IgD-negative memory B cell (primary cell): ENCODE measurements around the gene WDR18. TPM values are rescaled to one million over a fixed set of nuclear protein-coding genes. Genes with fewer than 3 reads are reported as not detected.

Source experiments
- H3K27ac Mint-ChIP-seq, 3 donors: one replicate each; pipeline ENCODE4 v1.8.0; 2020 to 2022; ENCODE audit warnings: mild to moderate bottlenecking in 3 of 3, mixed read lengths in 3 of 3, moderate library complexity in 1 of 3
- H3K27me3 Mint-ChIP-seq: one replicate; pipeline ENCODE4 v1.8.0; 2021; ENCODE audit warnings: mixed read lengths
- H3K36me3 Mint-ChIP-seq: one replicate; pipeline ENCODE4 v1.8.0; 2020; ENCODE audit warnings: mild to moderate bottlenecking, mixed read lengths
- H3K4me1 Mint-ChIP-seq, 3 donors: one replicate each; pipeline ENCODE4 v1.8.0; 2020 to 2022; ENCODE audit warnings: mixed read lengths in 3 of 3, mild to moderate bottlenecking in 1 of 3
- H3K4me3 Mint-ChIP-seq, 4 donors: one replicate each; pipeline ENCODE4 v1.8.0; 2020 to 2022; ENCODE audit warnings: mild to moderate bottlenecking in 4 of 4, mixed read lengths in 4 of 4, moderate library complexity in 3 of 4
- H3K9me3 Mint-ChIP-seq, 3 donors: one replicate each; pipeline ENCODE4 v1.8.0; 2020 to 2021; ENCODE audit warnings: mixed read lengths in 3 of 3, mild to moderate bottlenecking in 1 of 3
- polyA plus RNA-seq: library from polyadenylated mRNA; unstranded; fragments of 300-500 nt; fragmentation: Illumina TruSeq; gene quantifications from one replicate; pipeline ENCODE4 v1.2.3, GENCODE V29; 2021

Gene WDR18
- polyA plus RNA-seq, 1 donor from 2014 or later = 53.4 TPM

DNA sequence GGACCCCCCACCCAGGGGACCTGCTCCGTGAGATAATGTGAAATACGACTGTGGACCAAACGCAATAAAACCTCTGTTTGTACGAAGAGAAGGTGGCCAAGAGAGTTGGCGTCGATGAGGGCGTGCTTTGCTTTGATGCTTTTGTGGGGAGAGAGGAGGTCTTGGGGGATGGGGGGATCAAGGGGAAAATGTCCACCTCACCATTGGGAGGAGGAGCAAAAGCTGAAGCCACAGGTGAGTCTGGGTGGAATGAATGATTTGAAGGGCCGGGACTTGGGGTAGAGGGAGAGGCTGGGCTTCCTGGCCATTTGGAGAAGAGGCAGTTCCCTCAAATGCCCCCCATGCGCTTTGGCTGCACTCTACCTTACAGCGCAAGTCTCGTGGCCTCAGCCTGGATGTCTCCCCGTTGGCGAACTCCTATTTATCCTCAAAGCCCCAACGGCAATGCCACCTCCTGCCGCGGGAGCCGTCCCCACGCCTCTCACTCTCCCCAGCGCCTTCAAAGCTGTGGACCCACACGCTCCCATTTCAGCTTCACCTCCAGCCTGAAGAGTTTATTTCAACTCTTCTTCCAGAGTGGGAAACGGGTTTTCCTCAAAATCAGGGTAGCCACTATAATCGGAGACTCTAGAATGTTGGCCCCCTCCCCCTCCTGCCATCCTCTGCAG, 55.0 kb downstream of the WDR18 start:
- peaks cover 22 to 33% (median 24%) of the 10 kb centered on the region in 3 donors for H3K4me1 Mint-ChIP-seq
- H3K27me3 Mint-ChIP-seq = no peaks in the 10 kb centered on the region
- peak overlapping the region; percentile 93 to 99 (median 98) for H3K4me3 Mint-ChIP-seq
- H3K9me3 Mint-ChIP-seq = peaks cover 0 to 2% (median 0%) of the 10 kb centered on the region in 3 donors
- peak overlapping the region; percentile 99 to 100 (median 99) for H3K27ac Mint-ChIP-seq
- H3K36me3 Mint-ChIP-seq = peaks cover 2% of the 10 kb centered on the region

DNA sequence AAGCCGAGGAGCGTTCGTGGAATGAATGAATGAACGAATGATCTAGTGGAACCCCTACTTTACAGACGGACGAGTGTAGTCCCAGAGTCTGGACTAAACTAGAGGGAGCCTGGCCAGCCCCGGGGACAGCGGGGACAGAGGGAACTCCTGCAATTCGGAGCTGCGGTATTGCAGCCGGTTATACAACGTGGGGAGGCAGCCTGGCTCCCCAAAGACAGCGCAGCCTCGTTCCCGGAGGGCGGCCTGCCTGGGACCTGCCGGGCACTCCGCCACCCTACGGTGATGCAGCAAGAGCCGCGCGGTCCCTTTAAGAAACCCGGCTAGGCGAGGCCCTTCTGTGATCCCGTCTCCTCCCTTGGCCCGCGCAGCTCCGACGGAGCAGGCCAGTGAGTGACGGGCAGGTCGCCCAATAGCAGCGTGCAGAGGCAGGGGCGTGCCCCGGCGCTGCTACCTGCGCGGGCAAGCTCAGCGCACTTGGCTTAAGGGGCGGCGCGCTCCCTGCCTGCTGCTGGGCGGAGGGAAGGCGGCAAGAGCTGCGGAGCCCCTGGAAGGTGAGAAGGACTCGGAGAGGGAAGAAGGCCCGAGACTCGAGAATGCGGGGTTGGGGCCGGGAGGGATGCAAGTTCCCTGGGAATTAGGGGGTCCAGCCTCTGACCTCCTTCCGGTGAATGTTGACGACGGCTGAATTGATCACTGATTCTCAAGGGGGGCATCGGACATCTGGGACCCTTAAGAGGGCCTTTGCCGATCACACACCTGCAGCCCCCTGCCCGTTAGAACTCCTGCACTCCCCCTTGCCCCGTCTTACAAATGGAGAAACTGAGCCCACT, 55.7 kb downstream of the WDR18 start, which contains the start of gene ABCA7:
Gene ABCA7, plus strand, starts transcription at position 462 of the 830 bp plus-strand sequence. CDS start 1,255 bp downstream, outside the sequence.
- peaks cover 2% of the 10 kb centered on the region for H3K36me3 Mint-ChIP-seq
- H3K4me3 Mint-ChIP-seq = peak within 1 kb of the TSS; percentile 93 to 99 (median 98)

GRCh38 chr19:1040476-1041271, 56.5 kb downstream of the WDR18 start:
- Mint-ChIP-seq H3K4me3 (peak overlapping the region; percentile 93 to 99 (median 98)), H3K36me3 (peaks cover 3% of the 10 kb centered on the region), H3K9me3 (peaks cover 0 to 2% (median 0%) of the 10 kb centered on the region in 3 donors), H3K4me1 (peaks cover 26 to 39% (median 26%) of the 10 kb centered on the region in 3 donors), H3K27me3 (no peaks in the 10 kb centered on the region), H3K27ac (peak overlapping the region; percentile 86 to 100 (median 89))

More for the DNA sequence above, 55.7 kb downstream of the WDR18 start, which contains the start of gene ABCA7:
- H3K4me1 Mint-ChIP-seq = peaks cover 22 to 33% (median 24%) of the 10 kb centered on the region in 3 donors
- peaks cover 0 to 2% (median 0%) of the 10 kb centered on the region in 3 donors for H3K9me3 Mint-ChIP-seq
- H3K27ac Mint-ChIP-seq = peak within 1 kb of the TSS; percentile 99 to 100 (median 99)
- no peaks in the 10 kb centered on the region for H3K27me3 Mint-ChIP-seq

DNA sequence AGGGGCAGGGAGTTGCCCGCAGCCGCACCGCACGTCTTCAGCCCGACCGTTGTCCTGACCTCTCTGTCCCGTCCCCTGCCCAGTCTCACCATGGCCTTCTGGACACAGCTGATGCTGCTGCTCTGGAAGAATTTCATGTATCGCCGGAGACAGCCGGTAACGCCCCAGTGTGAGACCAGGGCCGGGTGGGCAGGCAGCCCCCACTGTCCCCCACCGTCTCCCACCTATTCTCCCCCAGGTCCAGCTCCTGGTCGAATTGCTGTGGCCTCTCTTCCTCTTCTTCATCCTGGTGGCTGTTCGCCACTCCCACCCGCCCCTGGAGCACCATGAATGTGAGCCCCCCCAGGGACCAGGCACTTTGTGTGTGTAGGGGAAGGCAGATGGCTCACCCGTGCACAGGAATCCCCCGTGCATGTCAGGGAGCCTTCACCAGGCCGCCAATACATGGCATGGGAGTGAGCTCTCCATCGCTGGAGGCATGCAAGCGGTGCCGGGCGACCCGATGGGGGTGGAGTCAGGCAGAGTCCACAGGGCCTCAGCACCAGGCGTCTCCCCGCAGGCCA, 57.2 kb downstream of the WDR18 start:
- Mint-ChIP-seq H3K9me3 (peaks cover 0 to 2% (median 0%) of the 10 kb centered on the region in 3 donors), H3K27ac (peak overlapping the region; percentile 86 to 100 (median 89)), H3K27me3 (no peaks in the 10 kb centered on the region), H3K36me3 (peaks cover 3% of the 10 kb centered on the region), H3K4me1 (peaks cover 26 to 39% (median 26%) of the 10 kb centered on the region in 3 donors), H3K4me3 (peak overlapping the region; percentile 93 to 99 (median 98))

GRCh38 chr19:1041835-1042685, 57.9 kb downstream of the WDR18 start:
- H3K4me1 Mint-ChIP-seq = peaks cover 24 to 39% (median 26%) of the 10 kb centered on the region in 3 donors
- H3K27ac Mint-ChIP-seq = peak overlapping the region in 1 of 3 donors; percentile 100
- H3K4me3 Mint-ChIP-seq = peak overlapping the region in 2 of 4 donors; percentile 74 to 93
- no peaks in the 10 kb centered on the region for H3K27me3 Mint-ChIP-seq
- peaks cover 0 to 2% (median 0%) of the 10 kb centered on the region in 3 donors for H3K9me3 Mint-ChIP-seq
- peaks cover 3% of the 10 kb centered on the region for H3K36me3 Mint-ChIP-seq

- Mint-ChIP-seq H3K27ac (no peak overlapping the region), H3K36me3 (peaks cover 3% of the 10 kb centered on the region), H3K4me3 (peak overlapping the region in 2 of 4 donors; percentile 17 to 74)
These were observed 58.8 kb downstream of the WDR18 start for GRCh38 chr19:1042689-1043511.

More at GRCh38 chr19:1042689-1043511, 58.8 kb downstream of the WDR18 start:
- Mint-ChIP-seq H3K4me1 (peaks cover 19 to 32% (median 21%) of the 10 kb centered on the region in 3 donors), H3K9me3 (peaks cover 0 to 2% (median 0%) of the 10 kb centered on the region in 3 donors), H3K27me3 (no peaks in the 10 kb centered on the region)

Other genes with a start within 250 kb of the WDR18 start
- not detected for gene MISP, start 233.2 kb upstream of the WDR18 start, polyA plus RNA-seq
- 163 TPM for gene PTBP1, start 186.9 kb upstream of the WDR18 start, polyA plus RNA-seq
- gene PLPPR3, start 162.4 kb upstream of the WDR18 start, polyA plus RNA-seq = not detected
- not detected for gene AZU1, start 156.5 kb upstream of the WDR18 start, polyA plus RNA-seq
- gene PRTN3, start 143.3 kb upstream of the WDR18 start, polyA plus RNA-seq = not detected
- gene ELANE, start 132.0 kb upstream of the WDR18 start, polyA plus RNA-seq = not detected
- 6.3 TPM for gene CFD, start 124.7 kb upstream of the WDR18 start, polyA plus RNA-seq
- 138 TPM for gene MED16, start 91.2 kb upstream of the WDR18 start, polyA plus RNA-seq
- gene RNU6-9, start 90.9 kb upstream of the WDR18 start, polyA plus RNA-seq = not detected
- 322 TPM for gene R3HDM4, start 71.1 kb upstream of the WDR18 start, polyA plus RNA-seq
- 3.9 TPM for gene KISS1R, start 67.0 kb upstream of the WDR18 start, polyA plus RNA-seq
- gene ARID3A, start 58.3 kb upstream of the WDR18 start, polyA plus RNA-seq = 4.2 TPM
- gene GRIN3B, start 16.1 kb downstream of the WDR18 start, polyA plus RNA-seq = not detected
- 82.6 TPM for gene TMEM259, start 36.8 kb downstream of the WDR18 start, polyA plus RNA-seq
- gene RNU6-2, start 37.2 kb downstream of the WDR18 start, polyA plus RNA-seq = not detected
- 596 TPM for gene CNN2, start 42.3 kb downstream of the WDR18 start, polyA plus RNA-seq
- 21.4 TPM for gene ABCA7, start 55.8 kb downstream of the WDR18 start, polyA plus RNA-seq
- gene ARHGAP45, start 82.8 kb downstream of the WDR18 start, polyA plus RNA-seq = 391 TPM
- gene POLR2E, start 111.0 kb downstream of the WDR18 start, polyA plus RNA-seq = 237 TPM
- 460 TPM for gene GPX4, start 119.6 kb downstream of the WDR18 start, polyA plus RNA-seq
- gene SBNO2, start 189.9 kb downstream of the WDR18 start, polyA plus RNA-seq = 2.1 TPM
- 14.9 TPM for gene STK11, start 221.4 kb downstream of the WDR18 start, polyA plus RNA-seq